ENCODE measurements around the gene ARHGEF7. TPM values are rescaled to one million over a fixed set of nuclear protein-coding genes. Genes with fewer than 3 reads are reported as not detected.
"Not testable (repeated sequence)": the region's sequence is repeated elsewhere in the genome, so short reads cannot be mapped to it uniquely, and the experiment has no call there.

ARHGEF7 gene
- total and polyA plus RNA-seq, 5 donors: 21.3 to 43.9 (median 35.3) TPM

GRCh38 chr13:111183959-111184358 lies 68.8 kb downstream of the ARHGEF7 start:
- no peak overlapping the region for H3K27ac ChIP-seq (ENCODE audit: low read length)
- DNase-seq (no peak), ATAC-seq (no peak)
- H3K4me3 ChIP-seq (ENCODE audit: low read length): no peak overlapping the region
- no peaks in the 10 kb centered on the region for H3K27me3 ChIP-seq (ENCODE audit: control insufficient read depth, insufficient read depth)
- intact Hi-C loops (cut with DNase I): no loop called here
- H3K9me3 ChIP-seq (ENCODE audit: control insufficient read depth, low read length): no peaks in the 10 kb centered on the region
- peaks cover 34% of the 10 kb centered on the region for H3K4me1 ChIP-seq (ENCODE audit: control insufficient read depth, insufficient read depth, low read length)
- WGBS: 84% methylated on average over 10 of the region's 10 CpGs

GRCh38 chr13:111184458-111185401 lies 69.6 kb downstream of the ARHGEF7 start:
- Histone ChIP-seq H3K4me1 (ENCODE audit: control insufficient read depth, insufficient read depth, low read length) (peaks cover 36% of the 10 kb centered on the region), H3K4me3 (ENCODE audit: low read length) (no peak overlapping the region), H3K27me3 (ENCODE audit: control insufficient read depth, insufficient read depth) (no peaks in the 10 kb centered on the region), H3K9me3 (ENCODE audit: control insufficient read depth, low read length) (no peaks in the 10 kb centered on the region), H3K27ac (ENCODE audit: low read length) (no peak overlapping the region)
- DNase-seq: peak in 2 of 3 donors; percentile 69 to 75
- intact Hi-C loops (cut with DNase I): no loop called here
- ATAC-seq: peak; percentile 67 to 73
- 39% methylated on average over 18 of the region's 18 CpGs for WGBS

- Histone ChIP-seq H3K4me3 (ENCODE audit: low read length) (no peak overlapping the region), H3K4me1 (ENCODE audit: control insufficient read depth, insufficient read depth, low read length) (peaks cover 35% of the 10 kb centered on the region), H3K9me3 (ENCODE audit: control insufficient read depth, low read length) (no peaks in the 10 kb centered on the region), H3K27me3 (ENCODE audit: control insufficient read depth, insufficient read depth) (no peaks in the 10 kb centered on the region), H3K27ac (ENCODE audit: low read length) (no peak overlapping the region)
- WGBS: 66% methylated on average over 10 of the region's 10 CpGs
- ATAC-seq (peak in 1 of 2 donors; percentile 16), DNase-seq (no peak)
- intact Hi-C loops (cut with DNase I): no loop called here
Observed at GRCh38 chr13:111186305-111186935, 71.3 kb downstream of the ARHGEF7 start.

GRCh38 chr13:111187960-111188541 lies 72.9 kb downstream of the ARHGEF7 start:
- H3K4me1 ChIP-seq (ENCODE audit: control insufficient read depth, insufficient read depth, low read length): peaks cover 32% of the 10 kb centered on the region
- WGBS: 36% methylated on average over 11 of the region's 11 CpGs
- DNase-seq: no peak
- no peaks in the 10 kb centered on the region for H3K9me3 ChIP-seq (ENCODE audit: control insufficient read depth, low read length)
- no peak overlapping the region for H3K27ac ChIP-seq (ENCODE audit: low read length)
- intact Hi-C loops (cut with DNase I): no loop called here
- peak; percentile 32 to 66 for ATAC-seq
- H3K27me3 ChIP-seq (ENCODE audit: control insufficient read depth, insufficient read depth): no peaks in the 10 kb centered on the region
- no peak overlapping the region for H3K4me3 ChIP-seq (ENCODE audit: low read length)

- intact Hi-C loops (cut with DNase I); H3K4me3 ChIP-seq (ENCODE audit: low read length); H3K9me3 ChIP-seq (ENCODE audit: control insufficient read depth, low read length); ATAC-seq; H3K27ac ChIP-seq (ENCODE audit: low read length); H3K27me3 ChIP-seq (ENCODE audit: control insufficient read depth, insufficient read depth); DNase-seq: not testable (repeated sequence)
- H3K4me1 ChIP-seq (ENCODE audit: control insufficient read depth, insufficient read depth, low read length): peaks cover 32% of the 10 kb centered on the region
- WGBS: 93% methylated on average over 12 of the region's 12 CpGs
Observed at GRCh38 chr13:111189064-111189505, 74.0 kb downstream of the ARHGEF7 start.

- H3K9me3 ChIP-seq (ENCODE audit: control insufficient read depth, low read length); intact Hi-C loops (cut with DNase I); H3K27ac ChIP-seq (ENCODE audit: low read length); H3K4me3 ChIP-seq (ENCODE audit: low read length); H3K27me3 ChIP-seq (ENCODE audit: control insufficient read depth, insufficient read depth); DNase-seq; ATAC-seq: not testable (repeated sequence)
- H3K4me1 ChIP-seq (ENCODE audit: control insufficient read depth, insufficient read depth, low read length): peaks cover 35% of the 10 kb centered on the region
- 93% methylated on average over 9 of the region's 9 CpGs for WGBS
Observed at GRCh38 chr13:111189516-111189915, 74.4 kb downstream of the ARHGEF7 start.

- intact Hi-C loops (cut with DNase I); H3K27ac ChIP-seq (ENCODE audit: low read length); H3K4me1 ChIP-seq (ENCODE audit: control insufficient read depth, insufficient read depth, low read length); H3K4me3 ChIP-seq (ENCODE audit: low read length); ATAC-seq; DNase-seq; H3K9me3 ChIP-seq (ENCODE audit: control insufficient read depth, low read length); H3K27me3 ChIP-seq (ENCODE audit: control insufficient read depth, insufficient read depth): not testable (repeated sequence)
- WGBS: 79% methylated on average over 5 of the region's 5 CpGs
Observed at GRCh38 chr13:111193223-111193622, 78.1 kb downstream of the ARHGEF7 start.

GRCh38 chr13:111194651-111195050 lies 79.5 kb downstream of the ARHGEF7 start:
- ATAC-seq; intact Hi-C loops (cut with DNase I); H3K4me3 ChIP-seq (ENCODE audit: low read length); H3K27me3 ChIP-seq (ENCODE audit: control insufficient read depth, insufficient read depth); H3K4me1 ChIP-seq (ENCODE audit: control insufficient read depth, insufficient read depth, low read length); H3K9me3 ChIP-seq (ENCODE audit: control insufficient read depth, low read length); H3K27ac ChIP-seq (ENCODE audit: low read length); DNase-seq: not testable (repeated sequence)
- 96% methylated on average over 2 of the region's 2 CpGs for WGBS

GRCh38 chr13:111198732-111199378 lies 83.7 kb downstream of the ARHGEF7 start:
- intact Hi-C loops (cut with DNase I); H3K27ac ChIP-seq (ENCODE audit: low read length); H3K4me3 ChIP-seq (ENCODE audit: low read length); ATAC-seq; DNase-seq; H3K27me3 ChIP-seq (ENCODE audit: control insufficient read depth, insufficient read depth); H3K9me3 ChIP-seq (ENCODE audit: control insufficient read depth, low read length): not testable (repeated sequence)
- 94% methylated on average over 6 of the region's 6 CpGs for WGBS
- peaks cover 21% of the 10 kb centered on the region for H3K4me1 ChIP-seq (ENCODE audit: control insufficient read depth, insufficient read depth, low read length)

- WGBS: 59% methylated on average over 8 of the region's 8 CpGs
- H3K9me3 ChIP-seq (ENCODE audit: control insufficient read depth, low read length): no peaks in the 10 kb centered on the region
- DNase-seq: no peak
- H3K27ac ChIP-seq (ENCODE audit: low read length): no peak overlapping the region
- H3K4me3 ChIP-seq (ENCODE audit: low read length): no peak overlapping the region
- intact Hi-C loops (cut with DNase I): loop anchor here in 1 of 4 donors (5.0 kb wide), 1 partner anchor 49 kb away; no protein-coding TSS in a partner anchor
- peaks cover 24% of the 10 kb centered on the region for H3K4me1 ChIP-seq (ENCODE audit: control insufficient read depth, insufficient read depth, low read length)
- ATAC-seq: no peak
- no peaks in the 10 kb centered on the region for H3K27me3 ChIP-seq (ENCODE audit: control insufficient read depth, insufficient read depth)
Observed at GRCh38 chr13:111201304-111201940, 86.3 kb downstream of the ARHGEF7 start.

Measured in right cardiac atrium (tissue), 5 donors.